PFSK-1 (cell line): Measurements from ENCODE around the gene NCK2.

Source experiments
- POLR2AphosphoS5 ChIP-seq: IDR thresholded peaks from 2 replicates; pipeline ENCODE4 v1.6.1; 2012; ENCODE audit warnings: low read depth, mild to moderate bottlenecking, control low read depth, low read length, moderate library complexity
- SIN3A ChIP-seq: IDR thresholded peaks from 2 replicates; pipeline ENCODE4 v1.6.1; 2012; ENCODE audit warnings: mild to moderate bottlenecking, low read length, moderate library complexity, borderline replicate concordance; ENCODE audit not compliant: insufficient read depth
- TAF1 ChIP-seq: IDR thresholded peaks from 2 replicates; pipeline ENCODE4 v1.6.1; 2012; ENCODE audit warnings: low read length, control low read depth, borderline replicate concordance; ENCODE audit not compliant: insufficient read depth

DNA sequence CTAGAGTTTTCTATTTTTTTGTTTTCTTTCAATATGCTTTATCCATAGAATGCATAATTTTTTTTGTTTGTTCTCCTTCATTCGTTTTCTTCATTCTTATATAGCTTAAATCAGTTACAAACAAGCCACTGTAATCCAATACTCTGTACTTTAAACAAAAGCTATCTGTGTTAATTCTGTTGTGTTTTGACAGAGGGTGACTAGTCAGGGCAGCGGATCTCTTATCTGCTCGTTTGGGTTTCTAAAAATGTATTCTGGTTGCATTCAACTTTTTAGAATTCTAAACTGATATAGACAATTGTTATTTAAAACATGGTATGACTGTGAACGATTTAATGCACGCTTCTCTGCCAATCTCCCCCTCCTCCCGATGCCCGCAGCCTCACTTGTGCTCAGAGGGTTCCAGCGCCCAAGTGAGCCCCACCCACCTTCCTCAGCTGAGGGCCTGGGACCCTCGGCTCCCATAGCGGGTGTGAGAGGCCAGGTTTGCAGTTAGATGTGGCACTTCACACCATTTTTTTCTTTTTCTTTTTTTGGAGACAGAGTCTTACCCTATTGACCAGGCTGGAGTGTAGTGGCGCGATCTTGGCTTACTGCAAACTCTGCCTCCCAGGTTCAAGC lies 44.1 kb downstream of the NCK2 start:
- no peak for TF ChIP-seq POLR2AphosphoS5
- no peak for TF ChIP-seq SIN3A
- no peak for TF ChIP-seq TAF1
